CD4-positive, alpha-beta T cell treated with Interleukin-10 for 1 hour (primary cell): ENCODE measurements around the gene OR2T35.

Experiments
- DNase-seq: peaks from one replicate; pipeline ENCODE4 v3.0.0-alpha.2; 2020

Gene OR2T35

DNA sequence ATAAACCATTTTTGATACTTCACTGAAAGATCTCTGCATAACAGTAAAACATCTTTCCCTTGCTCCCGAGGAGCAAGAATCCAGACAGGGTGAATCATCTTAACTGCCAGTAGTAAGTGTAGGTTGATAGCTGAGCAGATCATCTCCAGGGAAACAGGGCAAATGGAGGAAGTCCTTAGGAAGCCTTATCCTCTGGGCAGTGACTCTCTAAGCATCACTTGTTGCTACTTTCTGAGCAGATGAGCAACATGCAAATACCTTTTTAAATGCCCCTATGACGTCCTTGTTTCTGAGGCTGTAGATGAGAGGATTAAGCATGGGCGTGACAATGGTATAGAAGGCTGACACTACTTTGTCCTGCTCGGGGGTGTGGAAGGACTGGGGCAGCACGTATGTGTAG, 19.1 kb downstream of the OR2T35 start:
- DNase-seq: no peak

DNA sequence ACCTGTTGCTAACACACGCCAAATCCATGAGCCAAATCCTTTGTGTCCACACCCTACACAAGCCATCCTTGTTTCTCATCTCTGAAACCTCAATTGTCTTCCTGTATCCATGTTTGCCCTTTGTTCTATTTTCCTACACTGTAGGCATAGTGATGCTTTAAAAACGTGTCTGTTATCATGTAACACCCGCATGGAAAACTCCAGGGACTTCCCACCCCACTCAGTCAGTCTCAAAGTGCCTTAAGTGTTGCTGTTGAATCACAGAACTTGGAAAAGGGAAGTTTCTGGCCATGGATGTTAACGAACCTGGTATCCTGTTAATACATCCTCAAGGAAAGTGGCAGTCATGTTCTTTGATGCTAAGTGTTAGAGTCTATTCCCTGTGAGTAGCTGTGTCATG, 19.9 kb downstream of the OR2T35 start:
- DNase-seq: no peak

DNA sequence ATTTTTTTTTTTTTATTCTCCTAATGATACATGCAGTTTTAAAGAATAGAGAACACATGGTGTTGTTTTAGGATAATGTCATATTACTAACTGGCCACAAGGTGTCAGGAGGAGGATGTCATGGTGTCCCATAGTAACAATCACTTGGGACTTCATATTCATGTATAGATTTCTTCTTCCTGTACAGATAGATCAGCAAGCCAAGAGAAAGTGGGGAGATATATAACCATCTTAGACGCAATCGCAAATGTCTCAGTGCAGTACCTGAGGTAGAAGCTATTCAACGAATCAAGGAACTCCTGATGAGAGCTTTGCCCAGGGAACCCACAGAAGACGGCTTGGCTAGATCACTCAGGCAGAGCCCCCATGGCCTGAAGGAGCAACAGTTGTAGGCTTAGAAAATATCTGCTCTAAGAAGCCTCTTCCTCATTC, 22.5 kb downstream of the OR2T35 start:
- DNase-seq: peak; percentile 25

DNA sequence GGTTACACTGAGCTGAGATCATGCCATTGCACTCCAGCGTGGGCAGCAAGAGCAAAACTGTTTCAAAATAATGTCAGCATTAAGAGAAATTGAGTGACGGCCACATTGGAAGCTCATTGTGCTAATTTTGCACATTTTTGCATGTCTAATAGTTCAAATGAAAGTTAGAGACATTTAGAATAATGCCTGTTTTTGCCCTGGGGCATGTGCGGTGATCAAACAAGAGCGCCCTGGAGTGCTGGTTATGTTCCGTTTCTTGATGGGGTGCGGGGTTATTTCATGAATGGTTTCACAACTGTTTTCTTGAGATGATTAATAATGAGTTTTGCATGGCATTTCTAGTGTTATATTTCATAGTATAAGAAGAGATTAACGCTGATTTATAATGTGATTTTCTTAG, 23.3 kb downstream of the OR2T35 start:
- DNase-seq: no peak

DNA sequence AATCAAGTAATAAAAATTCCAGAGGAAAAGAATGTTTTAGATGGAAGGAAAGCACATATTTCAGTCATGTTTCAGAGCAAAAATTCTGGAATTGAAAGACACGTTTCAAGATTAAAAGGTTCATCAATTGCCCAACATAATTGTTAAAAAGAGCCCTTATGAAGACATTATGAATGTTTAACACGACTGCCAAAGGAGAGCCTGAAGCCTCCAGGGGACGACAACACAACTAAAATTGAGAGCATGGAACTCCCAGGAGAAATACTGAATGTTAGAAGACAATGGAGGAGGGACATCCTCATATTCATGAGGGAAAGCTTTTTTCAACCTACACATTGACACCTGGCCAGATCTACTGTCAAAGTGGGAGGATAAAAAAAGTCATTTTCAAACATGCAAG, 26.2 kb downstream of the OR2T35 start:
- DNase-seq: peak; percentile 48

DNA sequence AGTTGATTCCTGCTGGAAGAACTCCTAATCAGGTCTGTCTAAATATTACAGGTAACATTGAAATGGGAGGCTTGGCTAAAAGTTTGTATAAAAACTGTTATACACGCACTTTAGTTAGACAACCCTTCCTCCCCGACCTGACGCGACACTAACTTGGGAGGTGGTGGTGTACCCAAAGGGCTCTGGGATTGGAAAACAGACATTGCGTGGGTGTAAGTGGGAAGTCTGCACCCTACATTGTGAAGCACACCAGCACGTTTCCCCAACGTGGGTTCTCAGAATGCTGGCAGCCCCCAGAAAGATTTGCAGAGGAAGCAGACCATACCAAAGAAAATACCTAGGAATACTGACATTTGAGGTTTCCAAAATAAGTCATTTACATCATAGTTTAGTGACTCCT, 27.0 kb downstream of the OR2T35 start:
- DNase-seq: no peak

DNA sequence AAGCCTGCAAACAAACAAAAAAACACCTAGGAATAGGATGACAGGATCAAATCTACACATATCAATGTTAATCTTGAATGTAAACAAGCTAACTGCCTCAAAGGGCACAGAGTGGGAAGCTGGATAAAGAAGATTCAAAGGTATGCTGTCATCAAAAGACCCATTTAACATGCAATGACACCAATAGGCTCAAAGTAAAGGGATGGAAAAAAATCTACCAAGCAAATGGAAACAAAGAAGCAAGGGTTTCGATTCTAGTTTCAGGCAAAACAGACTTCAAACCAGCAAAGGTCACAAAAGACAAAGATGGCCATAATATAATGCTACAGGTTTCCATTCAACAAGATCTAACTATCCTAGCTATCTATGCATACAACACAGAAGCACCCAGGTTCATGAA, 31.3 kb downstream of the OR2T35 start:
- no peak for DNase-seq

DNA sequence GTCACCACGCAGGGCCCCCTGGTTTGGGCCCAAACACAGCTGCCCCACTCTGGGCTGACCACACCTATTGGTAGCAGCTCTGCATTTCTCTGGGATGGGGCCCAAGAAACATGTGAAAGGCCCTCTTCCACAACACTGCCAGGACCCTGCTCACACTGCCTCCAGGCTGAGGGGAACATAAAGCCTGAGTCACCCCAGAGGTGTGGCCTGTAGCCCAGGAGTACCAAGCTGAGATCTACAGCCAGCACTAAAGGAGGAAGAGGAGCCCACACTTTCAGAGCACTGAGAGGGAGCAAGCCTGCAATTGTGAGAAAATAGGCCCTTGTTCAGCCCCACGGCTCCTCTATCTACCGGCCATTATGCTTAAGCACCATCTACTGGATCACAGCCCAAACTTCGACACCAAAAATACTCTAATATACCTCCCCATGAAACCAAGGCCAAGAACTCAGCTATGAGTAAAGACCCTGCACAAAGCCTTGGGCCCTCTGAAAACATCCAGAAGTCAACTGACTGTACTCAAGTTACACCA, 33.1 kb downstream of the OR2T35 start:
- no peak for DNase-seq

DNA sequence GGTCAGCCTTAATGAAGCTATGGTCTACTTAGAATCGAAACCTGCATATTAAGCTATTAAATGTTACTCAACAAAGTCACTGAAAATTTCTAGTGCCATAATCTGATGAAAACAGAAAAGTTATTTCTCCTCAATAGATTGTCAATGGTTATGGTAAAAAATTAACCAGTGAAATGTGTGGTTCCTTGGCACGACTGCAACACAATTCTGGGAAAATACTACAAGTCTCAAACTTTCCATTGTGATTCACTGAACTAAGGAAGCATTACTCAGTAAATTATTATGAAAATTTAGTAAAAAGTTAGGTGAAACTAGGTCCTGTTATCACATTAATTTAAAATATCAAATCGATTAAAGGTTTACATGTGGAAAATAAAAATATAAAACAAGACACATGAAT, 34.8 kb downstream of the OR2T35 start:
- DNase-seq: no peak

DNA sequence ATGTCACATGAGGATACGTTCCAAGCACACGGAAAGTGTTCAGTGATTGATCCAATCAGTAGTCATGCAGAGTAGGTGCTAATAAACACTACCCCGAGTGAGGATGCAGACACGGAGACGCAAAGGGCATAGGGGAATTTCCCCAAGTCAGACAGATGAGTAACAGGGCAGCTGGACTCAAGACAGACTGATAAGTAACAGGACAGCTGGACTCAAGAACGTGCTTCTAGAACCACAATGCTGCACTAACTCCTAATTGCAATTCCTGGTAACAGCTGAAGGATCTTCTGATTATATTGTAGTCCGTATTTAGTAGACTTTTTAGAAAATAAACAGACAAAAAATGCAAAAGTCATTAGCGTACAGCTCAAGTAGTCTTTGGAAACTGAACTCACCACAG, 45.7 kb downstream of the OR2T35 start:
- no peak for DNase-seq

DNA sequence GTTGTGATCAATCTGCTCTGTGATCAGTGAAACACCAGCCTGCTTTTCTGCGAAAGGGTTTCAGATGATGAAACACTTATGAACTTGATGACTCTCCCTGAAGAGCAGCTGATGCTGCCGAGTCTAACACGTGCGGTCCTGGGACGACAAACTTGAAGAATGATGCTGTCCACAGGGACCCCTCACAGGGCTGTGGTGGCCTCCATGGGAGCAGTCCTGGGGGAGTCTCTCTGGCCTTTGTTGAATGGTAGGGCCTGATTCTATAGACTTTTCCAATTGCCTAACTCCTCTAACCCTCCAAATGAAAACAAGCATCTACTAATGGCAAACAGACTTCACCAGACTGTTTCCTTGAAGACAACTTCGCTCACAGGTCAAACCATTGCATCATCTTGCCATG, 47.5 kb downstream of the OR2T35 start, which contains the start of gene OR2T10:
OR2T10 (minus strand) TSS at position 112 of the 400 bp plus-strand sequence. CDS start 3,932 bp downstream, outside the sequence.
- no peak for DNase-seq

DNA sequence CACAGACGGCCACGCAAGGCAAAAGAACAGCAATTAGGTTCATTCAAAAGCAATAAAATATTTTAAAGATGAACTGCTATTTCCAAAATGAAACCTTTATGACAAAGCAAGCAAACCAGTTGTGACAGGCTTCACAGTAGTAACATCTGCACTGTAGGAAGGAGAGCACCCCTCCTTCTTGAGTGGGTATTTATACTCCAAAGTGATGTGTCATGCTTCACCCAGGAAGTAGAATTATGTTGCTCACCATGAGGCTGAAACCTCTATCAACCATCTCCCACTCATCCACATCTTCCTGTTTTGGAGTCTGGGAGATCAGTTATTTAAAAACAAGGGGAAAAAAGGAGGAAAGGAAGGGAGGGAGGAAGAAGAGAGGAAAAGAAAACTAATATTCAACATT, 48.5 kb downstream of the OR2T35 start:
- no peak for DNase-seq

DNA sequence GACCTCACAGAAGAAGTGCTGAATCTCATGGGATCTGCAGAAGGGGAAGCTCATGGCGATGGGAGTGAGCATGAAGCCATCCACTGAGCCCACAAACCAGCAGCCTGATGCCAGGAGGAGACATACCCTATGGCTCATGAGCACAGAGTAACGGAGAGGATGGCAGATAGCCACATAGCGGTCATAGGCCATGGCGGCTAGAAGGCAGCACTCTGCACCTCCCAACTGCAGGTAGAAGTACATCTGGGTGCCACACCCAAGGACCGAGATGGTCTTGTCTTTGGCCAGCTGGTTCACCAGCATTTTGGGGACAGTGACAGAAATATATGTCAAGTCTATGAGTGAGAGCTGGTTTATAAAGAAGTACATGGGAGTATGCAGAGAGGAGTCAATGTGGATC, 51.9 kb downstream of the OR2T35 start:
- DNase-seq: no peak

DNA sequence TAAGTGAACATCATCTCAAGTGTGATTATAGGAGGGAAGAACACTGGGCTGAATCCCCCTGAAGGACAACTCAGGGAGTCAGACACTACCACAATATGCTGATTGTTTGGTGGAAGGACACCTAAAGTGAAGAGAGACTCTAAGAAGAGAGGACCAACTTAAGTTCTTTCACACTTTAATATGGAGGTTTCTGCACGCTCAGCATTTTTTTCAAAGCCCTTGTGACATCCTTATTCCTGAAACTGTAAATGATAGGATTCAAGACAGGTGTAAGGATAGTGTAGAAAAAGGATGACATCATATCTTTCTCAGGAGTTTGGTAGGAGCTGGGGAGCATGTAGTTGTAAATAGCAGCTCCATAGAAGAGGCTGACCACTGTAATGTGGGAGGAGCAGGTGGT, 52.4 kb downstream of the OR2T35 start:
- no peak for DNase-seq

DNA sequence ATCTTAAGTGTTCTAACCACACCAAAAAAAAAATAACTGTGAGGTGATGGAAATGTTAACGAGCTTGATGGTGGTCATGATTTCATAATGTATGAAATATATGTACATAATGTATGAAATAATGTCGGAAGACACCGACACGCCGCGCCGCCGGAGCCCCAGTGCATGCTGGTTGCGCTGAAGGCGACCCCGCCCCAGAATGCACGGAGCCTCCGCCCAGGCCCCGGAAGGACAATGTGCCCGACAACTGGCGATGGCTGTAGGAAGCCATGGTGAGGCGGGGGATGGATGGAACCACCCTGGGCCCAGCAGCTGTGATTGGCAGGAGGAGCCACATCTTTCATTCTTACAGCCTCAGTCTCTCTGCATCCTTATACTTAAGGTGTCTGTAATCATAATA, 55.0 kb downstream of the OR2T35 start:
- DNase-seq: no peak

DNA sequence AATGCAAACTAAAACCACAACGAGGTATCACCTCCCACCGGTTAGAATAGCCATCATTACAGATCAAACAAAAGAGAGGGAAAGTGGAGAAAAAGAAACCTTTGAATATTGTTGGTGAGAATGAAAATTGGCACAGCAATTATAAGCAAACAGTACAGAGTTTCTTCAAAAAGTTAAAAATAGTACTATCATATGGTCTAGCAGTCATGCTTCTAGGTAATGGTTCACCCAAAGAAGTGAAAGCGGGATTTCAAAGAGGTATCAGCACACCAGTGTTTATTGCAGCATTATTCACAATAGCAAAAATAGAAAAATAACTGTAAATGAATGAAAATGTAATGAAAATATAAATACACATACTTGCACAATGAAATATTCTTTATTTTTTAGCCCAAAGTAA, 55.7 kb downstream of the OR2T35 start:
- DNase-seq: no peak
